Pulmonary artery endothelial cell (primary cell): ENCODE data around the gene KRT9. TPM values are rescaled to one million over a fixed set of nuclear protein-coding genes. Genes with fewer than 3 reads are reported as not detected.

Source experiments
- DNase-seq: peaks from one replicate; pipeline ENCODE4 v3.0.0-alpha.2; 2011; ENCODE audit warnings: low read depth, low spot score
- total RNA-seq: library from RNA; depleted of rRNA; stranded (reverse); fragments of >200 nt; gene quantifications from 2 replicates; pipeline ENCODE4 v1.2.3, GENCODE V29; 2014

Gene KRT9
- total RNA-seq, 1 donor from 2014 or later = not detected

DNA sequence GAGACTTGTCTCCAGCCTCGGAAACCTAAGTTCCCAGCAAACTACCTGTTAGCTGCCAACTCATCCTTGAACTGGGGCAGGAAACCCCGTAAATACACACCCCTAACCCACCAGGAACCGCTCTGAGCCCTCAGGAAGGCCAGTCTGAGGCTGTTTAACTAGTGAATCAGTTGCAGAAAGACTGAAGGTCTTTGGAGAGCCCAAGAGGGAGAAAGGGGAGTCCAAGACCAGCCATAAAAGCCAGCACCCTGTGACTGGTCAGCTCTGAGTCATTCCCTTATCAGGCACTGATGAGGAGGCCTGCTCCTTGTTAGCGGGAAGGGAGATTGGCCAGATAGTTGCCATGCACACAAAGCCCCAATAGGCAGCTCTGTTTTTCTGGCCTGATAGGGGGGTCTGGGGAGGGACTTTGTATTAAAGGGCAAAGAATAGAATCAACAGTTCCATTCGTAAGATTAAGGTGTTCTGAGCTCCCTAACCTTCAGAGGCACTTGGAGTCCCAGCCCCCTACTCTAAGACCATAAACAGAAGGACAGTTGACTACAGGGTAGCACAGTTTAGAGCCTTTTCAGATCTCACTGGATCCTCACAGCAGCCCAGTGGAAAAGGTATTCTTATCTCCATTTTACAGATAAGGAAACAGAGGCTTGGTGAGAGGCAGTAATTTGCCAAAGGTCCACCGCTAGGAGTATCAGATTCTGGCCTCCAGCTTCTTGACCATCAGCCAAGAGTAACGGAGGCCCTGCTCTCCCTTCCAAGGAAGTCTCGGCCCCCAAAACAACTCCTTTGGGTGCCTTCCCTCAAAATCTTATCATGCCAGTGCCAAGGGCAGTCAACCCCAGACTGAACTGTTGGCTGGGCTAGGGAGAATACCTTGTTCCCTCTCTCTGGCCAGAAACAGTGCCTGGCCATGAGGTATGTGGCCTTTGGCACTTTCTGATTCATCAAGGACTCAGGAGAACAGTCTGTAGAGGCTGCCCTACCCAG lies 41.5 kb downstream of the KRT9 start:
- DNase-seq = peak; percentile 67

DNA sequence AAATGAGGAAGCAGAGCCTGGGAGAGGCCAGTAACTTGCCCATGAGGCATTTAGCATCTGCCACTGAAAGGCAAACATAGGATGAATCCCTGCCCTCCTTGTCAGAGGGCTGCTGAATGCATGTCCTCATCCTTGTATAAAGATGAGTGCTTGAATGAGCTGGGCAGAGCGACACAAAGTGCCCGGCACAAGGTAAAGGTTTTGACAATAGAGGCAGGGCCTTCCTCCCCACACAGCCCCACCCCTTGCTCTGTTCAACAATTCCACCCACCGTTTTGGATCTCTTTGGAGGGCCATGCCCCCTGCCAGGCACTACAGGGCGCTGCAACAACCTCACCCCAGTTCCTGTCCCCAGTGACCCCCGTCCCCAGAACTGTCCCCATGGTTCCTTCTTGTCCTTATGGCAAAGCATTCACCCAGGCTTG lies 42.4 kb downstream of the KRT9 start:
- no peak for DNase-seq

DNA sequence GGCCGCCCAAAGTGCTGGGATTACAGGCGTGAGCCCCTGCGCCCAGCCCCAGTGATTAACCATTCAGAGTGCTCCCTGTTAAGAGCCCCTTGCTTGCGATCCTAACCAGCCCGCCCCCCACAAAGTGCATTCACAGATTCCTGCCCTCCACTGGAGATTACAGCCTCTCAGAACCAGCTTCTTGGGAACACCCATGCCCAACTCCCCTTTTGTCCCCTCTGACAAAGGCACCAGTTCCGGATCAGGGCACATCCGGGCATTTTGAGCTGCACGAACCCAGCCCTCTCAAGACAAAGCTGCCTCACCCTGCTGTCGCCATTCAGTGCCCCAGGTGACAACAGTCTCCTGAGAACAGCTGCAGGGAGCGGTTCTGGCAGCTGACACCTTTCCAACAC lies 42.9 kb downstream of the KRT9 start:
- DNase-seq = no peak

DNA sequence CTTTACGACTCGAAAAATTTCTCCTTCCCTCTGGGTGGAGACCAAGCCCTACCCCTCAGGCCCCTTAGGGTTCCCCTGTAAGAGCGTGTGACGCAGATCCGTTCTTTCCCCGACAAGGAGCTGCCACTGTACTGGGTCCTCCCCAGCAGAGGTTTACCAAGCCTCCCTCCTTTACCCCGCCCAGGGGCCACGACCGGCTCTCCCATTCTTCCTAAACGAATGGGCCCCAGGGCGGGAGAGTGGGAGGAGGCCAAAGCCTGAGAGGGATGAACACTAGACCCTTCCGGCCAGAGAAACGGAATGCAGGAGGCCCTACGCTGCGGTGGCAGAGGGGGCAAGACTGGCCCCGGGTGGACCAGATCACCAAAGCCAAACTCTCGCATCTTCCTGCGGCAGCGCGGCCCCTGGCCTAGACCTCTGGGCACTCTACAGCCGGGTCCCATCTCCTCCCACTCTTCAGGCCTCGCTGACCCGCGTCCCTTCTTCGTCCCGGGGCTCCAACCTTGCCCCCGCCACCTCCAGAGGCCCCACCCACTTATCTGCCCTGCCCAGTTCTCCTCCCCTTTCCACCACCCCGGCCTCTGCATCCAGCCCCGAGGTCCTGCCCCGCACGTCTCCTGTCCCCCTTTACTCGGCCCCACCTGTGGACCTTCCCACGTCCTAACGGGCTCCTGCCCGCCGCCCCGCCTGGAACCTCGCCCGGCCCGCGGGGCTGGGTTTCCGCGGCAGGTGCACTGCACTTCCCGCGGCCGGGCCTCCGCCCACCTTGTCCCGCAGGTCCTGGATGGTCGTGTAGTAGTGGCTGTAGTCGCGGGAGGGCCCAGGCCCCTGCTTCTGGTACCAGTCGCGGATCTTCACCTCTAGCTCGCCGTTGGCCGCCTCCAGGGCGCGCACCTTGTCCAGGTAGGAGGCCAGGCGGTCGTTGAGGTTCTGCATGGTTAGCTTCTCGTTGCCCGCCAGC lies 44.5 kb downstream of the KRT9 start:
- no peak for DNase-seq

DNA sequence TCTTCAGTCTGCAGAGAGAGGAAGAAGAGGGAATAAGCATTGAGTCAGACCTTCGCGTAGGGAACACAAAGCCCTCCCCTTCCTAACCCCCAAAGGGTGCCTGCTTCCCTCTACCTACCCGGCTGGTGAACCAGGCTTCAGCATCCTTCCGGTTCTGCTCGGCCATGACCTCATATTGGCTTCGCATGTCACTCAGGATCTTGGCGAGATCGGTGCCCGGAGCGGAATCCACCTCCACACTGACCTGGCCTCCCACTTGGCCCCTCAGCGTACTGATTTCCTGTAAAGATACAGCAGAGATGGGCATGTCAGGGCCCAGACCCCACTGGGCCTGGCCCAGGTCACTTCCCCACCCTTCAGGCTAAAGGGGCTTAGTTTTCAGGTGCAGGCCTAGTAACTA lies 47.6 kb downstream of the KRT9 start:
- DNase-seq = no peak

DNA sequence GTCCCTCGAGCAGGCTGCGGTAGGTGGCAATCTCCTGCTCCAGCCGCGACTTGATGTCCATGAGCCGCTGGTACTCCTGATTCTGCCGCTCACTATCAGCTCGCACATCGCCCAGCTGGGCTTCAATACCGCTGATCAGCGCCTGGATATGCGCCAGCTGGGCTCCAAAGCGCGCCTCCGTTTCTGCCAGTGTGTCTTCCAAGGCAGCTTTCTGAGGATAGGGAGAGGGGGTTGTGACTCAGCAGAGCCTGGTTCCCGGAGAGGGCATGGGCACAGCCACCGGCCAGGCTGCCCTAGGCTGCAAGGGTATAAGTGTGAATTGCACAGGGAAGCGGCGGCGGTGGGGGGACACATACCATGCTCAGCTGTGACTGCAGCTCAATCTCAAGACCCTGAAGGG lies 48.1 kb downstream of the KRT9 start:
- no peak for DNase-seq

DNA sequence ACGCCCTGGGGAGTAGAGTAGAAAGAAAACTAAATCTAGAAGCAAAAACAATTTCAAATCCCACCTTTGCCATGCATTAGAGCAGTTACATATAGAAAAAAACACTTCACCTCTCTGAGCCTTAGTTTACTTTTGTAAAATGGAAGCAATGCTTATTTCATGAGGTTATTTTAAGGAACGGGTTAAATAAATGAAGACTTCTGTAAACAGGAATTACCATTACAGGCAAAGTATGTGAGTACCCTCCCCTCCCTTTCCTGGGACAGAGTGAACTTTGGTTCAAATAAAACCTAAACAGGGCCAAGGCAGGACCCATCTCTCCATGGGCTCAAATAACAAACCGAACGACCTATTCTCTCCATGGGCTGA lies 48.6 kb downstream of the KRT9 start:
- no peak for DNase-seq

DNA sequence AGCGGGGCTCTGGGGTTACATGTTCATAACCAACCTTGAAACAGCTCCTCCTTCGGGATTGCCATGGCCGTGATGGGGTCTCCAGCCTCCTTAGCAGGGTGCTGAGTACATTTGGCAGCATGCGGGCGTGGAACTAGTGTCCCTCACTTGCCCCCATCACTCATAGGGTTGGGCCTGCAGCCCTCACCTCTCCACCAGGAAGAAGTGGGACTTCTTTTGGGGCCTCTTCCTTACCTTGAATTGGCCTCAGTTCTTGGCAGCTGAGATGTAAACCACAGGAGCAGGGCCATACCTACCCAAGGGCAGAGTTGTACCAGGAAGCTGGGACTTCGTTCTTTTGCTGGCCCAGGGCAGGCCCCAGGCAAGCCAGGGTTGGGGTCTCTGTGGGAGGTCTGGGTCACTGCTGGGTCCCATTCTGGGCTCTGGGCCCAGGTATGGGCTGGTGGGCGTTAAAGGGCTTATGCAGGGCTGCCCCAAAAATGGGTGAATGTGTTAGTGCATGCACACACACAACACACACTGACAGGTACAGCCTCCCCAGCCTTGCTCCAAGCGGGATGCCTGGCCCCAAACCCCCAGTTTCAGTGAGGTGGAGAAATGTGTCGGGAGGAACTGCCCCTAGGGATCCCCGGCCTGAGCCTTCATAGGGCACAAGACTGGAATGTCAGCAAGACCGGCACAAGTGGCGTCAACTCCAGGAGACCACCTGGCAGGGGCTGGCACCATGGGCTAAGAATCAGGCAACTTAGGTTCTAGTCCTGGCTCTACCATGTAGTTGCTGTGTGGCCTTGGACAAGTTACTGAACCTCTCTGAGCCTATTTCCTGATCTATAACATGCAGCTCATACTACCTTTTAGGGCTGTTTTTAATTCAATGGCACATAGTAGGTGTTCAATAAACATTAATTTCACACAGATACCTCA lies 49.3 kb downstream of the KRT9 start:
- DNase-seq = no peak

DNA sequence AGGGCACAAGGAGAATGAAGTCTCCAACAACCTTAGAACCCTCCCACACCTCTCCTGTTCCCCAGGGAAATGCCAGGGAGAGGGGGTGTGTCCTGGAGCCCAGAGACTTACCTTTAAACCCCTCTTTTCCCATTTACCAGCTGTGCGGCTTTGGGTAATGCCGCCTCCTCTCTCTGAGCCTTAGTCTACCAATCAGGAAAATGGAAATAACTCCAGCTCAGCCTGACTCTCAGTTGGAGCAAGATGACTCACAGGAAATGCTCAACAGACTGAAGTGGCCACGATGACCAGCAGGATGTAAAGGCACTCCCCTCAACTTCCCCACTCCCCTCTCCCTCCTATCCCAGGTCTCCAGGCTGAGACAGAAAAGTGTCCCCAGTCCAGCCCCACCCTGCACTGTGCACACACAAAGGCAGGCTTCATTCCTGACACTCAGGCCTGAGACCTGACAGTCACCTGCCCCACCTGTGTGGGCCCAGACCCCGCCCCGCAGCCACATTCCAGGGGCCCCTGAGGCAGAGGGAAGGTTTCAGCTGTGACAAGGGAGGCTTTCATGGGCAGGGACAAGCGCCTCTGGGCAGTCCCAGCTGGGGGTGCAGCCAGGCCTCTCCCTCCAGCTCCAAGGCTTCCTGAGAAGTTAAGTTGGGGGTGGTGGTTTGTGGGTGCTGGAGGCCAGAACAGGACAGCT lies 50.1 kb downstream of the KRT9 start:
- DNase-seq = peak; percentile 33

DNA sequence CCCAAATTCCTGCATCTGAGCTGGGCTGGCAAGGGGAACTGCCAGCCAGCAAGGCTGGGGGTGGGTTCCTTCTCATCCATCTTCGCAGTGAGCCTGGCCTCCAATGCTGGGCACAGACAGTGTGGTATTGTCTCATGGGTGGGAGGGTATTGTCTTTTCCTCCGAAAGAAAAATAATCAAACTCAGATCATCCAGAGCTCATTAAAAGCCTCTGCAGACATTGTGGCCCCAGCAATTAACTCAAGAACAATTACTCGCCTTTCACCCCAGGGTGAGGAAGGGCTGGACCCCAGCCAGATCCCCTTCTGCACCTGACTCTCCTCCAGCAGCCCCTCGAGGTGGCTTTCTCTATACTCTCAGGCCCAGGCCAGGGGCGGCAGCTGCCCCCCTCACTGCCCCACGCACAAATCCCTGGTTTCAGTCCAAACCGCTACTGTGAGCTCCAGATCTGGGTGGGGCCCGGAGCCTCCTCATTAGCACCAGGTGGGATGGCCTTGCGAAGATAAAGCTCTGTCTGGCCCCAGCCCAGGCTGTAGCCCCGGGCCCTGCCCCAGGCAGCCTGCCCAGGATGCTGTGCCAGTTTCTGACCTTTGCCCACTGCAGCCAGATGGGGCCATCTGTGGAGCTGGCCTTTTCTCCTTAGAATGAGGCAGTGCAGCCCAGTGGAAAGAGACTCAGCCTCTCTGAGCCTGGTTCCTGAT lies 50.9 kb downstream of the KRT9 start:
- no peak for DNase-seq

DNA sequence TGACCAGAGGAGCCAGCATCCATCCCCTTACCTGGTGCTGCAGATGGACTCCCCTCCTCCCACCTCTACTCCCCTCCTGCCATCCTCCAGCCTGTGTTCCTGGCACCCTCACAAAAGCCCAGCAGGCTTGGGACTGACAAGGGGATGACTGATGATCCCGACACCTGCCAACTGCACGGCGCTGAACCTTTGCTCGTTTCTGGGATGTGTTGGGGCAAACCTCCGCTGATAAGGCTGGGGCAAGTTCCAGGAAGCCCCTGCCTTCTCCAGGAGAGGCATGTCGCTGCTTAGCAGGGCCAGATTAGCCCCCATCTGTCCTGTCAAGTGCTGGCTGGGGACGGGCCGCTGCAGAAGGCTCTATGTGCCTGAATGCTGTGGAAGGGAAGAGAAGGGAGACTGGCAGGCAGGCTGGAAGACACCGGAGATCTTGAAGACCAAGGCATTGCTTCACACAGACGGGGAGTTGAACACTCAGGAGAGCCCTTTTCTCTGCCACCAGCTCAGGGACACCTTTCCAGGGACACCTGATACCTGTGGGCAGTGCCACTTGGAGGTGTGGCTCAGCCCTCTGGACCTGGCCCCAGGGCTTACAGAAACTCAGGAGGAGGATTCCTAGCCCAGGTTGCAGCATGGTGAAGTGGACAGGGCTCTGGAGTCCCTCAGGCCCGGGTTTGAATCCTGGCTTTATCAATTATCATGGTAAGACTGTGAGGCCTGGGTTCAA lies 52.2 kb downstream of the KRT9 start:
- DNase-seq = no peak

DNA sequence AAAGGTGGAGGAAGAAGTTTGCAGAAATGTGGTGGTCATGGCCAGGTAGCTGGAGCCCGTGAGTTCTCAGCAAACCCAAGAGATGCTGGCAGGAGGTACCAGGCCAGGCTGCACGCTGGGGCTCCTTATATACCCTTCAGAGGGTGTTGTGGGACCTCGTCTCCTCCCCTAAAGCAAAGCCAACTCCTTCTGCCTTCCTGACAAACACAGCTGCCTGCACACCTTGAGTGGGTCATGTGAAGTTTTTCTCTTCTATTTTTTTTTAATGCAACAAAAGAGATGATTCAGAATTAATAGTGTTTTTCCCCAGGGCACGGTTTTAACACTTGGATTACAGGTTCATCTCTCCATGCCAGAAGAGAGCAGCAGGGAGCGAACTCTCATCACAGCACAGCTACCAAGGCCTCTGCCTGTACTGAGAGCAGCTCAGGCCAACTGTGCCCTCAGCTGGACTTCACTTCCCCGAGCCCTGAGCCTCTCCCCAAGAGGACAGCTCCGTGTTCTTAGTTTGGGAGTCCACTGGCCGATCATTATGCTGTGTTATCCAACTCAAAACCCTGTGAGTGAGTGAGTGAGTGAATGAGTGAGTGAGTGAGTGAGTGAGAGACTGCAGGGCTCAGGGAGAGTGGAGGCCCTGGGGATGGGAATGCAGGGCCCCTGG lies 52.9 kb downstream of the KRT9 start, which contains the start of gene KRT15:
Gene KRT15, minus strand, starts transcription at position 102 of the 661 bp plus-strand sequence. Its CDS starts 63 bp downstream, at position 39.
- DNase-seq = no peak

DNA sequence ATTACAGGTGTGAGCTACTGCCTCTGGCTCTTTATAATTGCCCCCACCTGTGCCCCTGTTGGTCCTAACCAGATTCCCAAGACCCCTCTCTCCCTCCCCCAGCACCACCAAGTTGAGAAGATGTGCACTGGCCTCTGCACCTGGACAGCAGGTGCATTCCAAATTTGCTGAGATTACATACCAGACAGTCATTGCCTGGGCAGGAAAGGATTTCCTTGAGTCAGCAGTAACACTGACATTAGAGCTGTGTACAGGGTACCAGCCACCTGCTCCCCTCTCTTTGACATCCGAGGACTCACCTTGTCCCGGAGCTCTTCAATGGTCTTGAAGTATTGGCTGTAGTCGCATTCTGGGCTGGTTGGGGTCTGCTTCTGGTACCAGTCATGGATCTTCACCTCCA lies 53.8 kb downstream of the KRT9 start:
- no peak for DNase-seq

DNA sequence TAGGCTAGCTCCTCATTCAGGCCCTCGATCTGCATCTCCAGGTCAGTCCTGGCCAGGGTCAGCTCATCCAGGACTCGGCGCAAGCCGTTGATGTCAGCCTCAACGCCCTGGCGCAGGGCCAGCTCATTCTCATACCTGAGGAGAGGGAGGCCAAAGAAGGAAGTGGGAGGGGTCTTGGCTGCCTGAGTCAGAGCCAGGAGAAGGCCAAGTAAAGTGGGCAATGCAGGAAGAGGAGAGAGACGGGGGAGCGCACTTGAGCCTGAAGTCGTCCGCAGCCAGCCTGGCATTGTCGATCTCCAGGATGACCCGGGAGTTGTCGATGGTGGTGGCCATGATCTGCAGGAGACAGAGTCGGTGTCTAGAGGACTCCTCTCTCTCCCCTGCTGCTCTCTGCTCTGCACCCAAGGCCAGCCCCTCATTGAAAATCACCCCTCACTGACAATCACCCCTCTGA lies 55.0 kb downstream of the KRT9 start:
- no peak for DNase-seq

DNA sequence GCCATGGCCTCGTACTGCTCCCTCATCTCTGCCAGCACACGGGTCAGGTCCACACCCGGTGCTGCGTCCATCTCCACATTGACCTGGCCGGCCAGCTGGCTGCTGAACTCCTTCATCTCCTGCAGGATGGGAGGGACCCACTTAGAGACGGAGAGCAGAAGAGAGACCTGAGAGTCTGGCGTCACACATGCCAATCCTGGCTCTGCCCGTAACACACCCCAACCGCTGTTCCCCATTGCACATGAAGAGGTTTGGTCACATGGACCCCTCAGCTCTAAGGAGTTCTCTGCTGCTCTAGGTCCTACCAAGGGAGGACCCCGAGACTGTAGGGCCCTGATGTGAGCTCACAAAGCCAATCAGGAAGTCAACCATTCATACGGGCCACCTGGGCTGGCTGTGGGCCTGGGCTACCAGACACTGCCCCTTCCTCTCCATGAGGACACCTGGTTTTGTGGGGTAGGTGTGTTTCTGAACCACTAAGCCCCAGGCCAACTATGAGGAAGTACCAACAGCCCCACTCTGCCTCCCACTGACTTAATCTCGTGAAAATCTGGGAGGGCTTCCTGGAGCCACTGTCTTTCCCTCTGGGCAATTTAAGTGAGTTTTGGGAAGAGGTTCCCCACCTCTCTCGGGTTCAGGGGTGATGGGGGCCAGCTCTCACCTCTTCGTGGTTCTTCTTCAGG lies 55.6 kb downstream of the KRT9 start:
- no peak for DNase-seq
